GM21737 (cell line): ENCODE data around the gene TREH.
"Not testable (repeated sequence)": the region's sequence is repeated elsewhere in the genome, so short reads cannot be mapped to it uniquely, and the experiment has no call there.

ENCODE experiments used
- ATAC-seq: cut with Tn5 transposase; IDR thresholded peaks from one replicate; pipeline ENCODE4 v1.9.1; 2021; ENCODE audit warnings: mild to moderate bottlenecking, moderate library complexity; ENCODE audit not compliant: unreplicated experiment

TREH gene, protein sequence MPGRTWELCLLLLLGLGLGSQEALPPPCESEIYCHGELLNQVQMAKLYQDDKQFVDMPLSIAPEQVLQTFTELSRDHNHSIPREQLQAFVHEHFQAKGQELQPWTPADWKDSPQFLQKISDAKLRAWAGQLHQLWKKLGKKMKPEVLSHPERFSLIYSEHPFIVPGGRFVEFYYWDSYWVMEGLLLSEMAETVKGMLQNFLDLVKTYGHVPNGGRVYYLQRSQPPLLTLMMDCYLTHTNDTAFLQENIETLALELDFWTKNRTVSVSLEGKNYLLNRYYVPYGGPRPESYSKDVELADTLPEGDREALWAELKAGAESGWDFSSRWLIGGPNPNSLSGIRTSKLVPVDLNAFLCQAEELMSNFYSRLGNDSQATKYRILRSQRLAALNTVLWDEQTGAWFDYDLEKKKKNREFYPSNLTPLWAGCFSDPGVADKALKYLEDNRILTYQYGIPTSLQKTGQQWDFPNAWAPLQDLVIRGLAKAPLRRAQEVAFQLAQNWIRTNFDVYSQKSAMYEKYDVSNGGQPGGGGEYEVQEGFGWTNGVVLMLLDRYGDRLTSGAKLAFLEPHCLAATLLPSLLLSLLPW

GRCh38 chr11:118679483-118679882, at the start of gene TREH:
Gene TREH (minus strand): TSS chr11:118679650. CDS start chr11:118679627, 23 bp downstream.
- ATAC-seq, result no peak

DNA sequence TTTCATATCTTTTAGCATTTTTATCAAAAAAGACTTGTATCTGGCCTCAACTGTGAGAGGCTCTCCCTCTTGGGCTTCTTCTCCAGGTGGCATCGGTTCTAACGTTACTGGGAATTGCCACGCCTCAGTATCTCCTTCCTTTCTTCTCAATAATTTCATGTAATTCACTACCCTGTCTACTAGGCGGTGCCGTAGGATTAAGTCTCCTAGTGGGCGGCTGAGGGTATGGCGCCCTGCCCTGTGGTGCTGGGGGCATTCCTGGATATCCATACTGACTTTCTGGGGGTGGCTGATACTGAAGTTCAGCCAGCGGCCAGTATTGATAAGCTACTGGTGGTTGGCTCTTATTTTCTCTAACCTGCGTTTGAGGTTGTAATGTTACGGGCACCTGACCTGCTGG, 48.7 kb upstream of the TREH start:
- ATAC-seq, result not testable (repeated sequence)

DNA sequence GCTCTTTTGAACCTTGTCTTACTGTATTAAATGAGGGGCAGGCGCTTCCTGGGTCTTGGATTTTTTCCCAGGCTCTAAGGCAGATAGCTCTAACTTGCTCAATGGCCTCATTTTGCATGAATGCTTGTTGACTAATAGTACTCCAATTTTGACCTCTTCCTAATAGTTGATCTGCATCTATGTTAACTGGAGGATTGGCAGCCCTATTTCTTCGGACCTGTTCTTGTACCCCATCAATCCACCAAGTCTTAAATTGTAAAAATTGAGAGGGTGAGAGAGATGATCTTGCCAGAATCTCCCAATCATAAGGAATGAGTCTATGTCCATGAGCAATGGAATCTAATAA, 48.2 kb upstream of the TREH start:
- ATAC-seq, result not testable (repeated sequence)

- not testable (repeated sequence) for ATAC-seq
Measured at GRCh38 chr11:118727001-118727720, 47.7 kb upstream of the TREH start.

DNA sequence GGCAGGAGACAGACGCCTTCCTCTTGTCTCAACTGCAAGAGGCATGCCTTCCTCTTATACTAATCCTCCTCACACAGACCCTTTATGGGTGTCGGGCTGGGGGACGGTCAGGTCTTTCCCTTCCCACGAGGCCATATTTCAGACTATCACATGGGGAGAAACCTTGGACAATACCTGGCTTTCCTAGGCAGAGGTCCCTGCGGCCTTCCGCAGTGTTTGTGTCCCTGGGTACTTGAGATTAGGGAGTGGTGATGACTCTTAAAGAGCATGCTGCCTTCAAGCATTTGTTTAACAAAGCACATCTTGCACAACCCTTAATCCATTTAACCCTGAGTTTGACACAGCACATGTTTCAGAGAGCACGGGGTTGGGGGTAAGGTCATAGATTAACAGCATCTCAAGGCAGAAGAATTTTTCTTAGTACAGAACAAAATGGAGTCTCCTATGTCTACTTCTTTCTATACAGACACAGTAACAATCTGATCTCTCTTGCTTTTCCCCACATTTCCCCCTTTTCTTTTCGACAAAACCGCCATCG, 42.1 kb upstream of the TREH start:
- ATAC-seq, result not testable (repeated sequence)

GRCh38 chr11:118720740-118721139, 41.3 kb upstream of the TREH start:
- not testable (repeated sequence) for ATAC-seq

DNA sequence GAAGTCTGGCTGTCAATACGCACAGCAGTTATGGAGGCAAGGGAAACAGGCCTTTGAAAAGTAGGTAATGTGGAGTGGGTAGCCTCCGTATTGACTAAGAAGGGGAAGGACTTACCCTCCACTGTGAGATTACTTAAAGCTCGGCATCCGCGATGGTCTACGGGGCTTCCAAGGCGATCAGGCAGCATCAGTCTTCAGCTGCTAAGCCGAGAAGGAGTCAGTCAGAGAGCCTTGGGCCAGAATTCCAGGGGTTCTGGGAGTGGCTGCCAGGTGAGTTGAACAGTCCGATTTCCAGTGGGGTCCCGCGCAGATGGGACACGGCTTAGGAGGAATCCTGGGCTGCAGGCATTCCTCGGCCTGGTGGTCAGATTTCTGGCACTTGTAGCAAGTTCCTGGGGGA, 40.6 kb upstream of the TREH start:
- ATAC-seq, result not testable (repeated sequence)

DNA sequence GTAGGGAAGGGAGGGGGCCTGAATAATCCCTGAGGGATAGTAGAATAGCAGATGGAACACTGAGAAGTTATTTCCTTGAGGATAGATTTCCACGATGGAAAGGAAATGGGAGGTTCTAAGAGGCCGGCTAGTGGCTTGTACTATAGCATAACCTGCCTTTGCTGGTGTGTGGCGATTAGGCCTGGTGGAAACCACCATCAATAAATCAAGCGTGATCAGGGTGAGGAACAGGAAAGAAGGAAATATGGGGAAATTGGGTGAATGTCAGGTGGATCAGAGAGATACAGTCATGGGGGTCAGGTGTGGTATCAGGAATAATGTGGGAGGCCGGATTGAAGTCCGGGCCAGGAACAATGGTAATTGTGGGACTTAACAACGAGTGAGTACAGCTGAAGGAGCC, 39.1 kb upstream of the TREH start:
- not testable (repeated sequence) for ATAC-seq

- ATAC-seq, result not testable (repeated sequence)
Measured at GRCh38 chr11:118717733-118718132, 38.3 kb upstream of the TREH start.

- ATAC-seq, result not testable (repeated sequence)
Measured at GRCh38 chr11:118717221-118717620, 37.8 kb upstream of the TREH start.

DNA sequence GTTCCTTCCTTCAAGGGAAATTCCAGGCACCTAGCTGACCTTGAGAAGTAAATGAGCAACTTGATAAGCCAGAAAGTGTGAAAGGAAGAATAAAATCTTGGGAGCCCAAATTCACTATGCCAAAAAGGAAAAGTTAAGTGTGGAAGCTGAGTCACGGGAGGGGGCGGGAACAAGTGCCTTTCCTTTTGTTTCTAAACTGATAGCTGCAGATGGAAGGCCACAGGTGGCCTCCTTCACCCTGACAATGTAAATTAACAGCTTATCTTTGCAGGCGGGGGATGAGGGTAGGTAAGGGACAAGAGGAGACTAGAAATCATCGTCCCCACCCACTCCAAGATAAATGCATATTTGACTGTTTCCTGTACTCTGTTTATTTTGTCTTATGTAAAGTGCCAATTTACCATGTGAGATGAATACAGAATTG, 36.4 kb upstream of the TREH start:
- no peak for ATAC-seq

DNA sequence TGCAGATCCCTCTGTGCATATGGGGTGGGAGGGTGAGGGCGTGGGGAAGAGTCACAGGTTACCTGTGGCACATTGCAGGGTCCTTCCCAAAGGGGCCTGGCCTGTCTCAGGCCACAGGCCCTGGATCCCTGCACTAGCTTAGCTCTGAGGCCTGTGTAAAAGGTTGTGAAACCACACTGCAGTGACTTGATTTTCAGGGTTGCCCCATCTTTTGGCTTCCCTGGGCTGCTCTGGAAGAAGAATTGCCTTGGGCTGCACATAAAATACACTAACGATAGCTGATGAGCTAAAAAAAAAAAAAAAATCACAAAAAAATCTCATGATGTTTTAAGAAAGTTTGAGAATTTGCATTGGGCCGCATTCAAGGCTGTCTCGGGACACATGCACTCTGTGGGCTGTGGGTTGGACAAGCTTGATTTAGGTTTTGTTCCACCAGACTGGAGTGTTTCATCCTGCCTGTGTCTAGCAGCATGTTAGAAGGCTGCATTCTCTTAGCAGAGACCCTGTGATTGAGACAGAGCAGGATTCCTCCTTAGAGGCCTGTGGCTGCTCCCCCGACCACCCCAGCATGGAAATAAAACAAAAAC, 35.9 kb upstream of the TREH start:
- ATAC-seq, result no peak

- no peak for ATAC-seq
Measured at GRCh38 chr11:118714816-118715215, 35.4 kb upstream of the TREH start.

- not testable (repeated sequence) for ATAC-seq
Measured at GRCh38 chr11:118714416-118714815, 35.0 kb upstream of the TREH start.

- no peak for ATAC-seq
Measured at GRCh38 chr11:118708296-118708695, 28.8 kb upstream of the TREH start.

DNA sequence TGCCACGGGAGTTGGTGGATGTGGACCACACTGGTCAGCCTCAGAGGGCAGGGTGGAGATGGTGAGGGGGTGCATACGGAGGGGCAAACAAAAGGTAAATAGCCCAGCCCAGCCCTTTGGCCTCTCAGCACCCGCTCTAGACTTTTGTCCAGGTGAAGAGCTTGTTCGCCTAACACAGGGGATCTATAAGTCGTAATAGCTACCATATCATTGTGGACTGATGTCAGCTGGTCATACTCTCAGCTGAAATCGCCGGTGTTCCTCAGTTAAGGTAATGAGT, 27.0 kb upstream of the TREH start:
- no peak for ATAC-seq

GRCh38 chr11:118705791-118706545, 26.5 kb upstream of the TREH start:
- ATAC-seq, result no peak

GRCh38 chr11:118705111-118705741, 25.8 kb upstream of the TREH start:
- no peak for ATAC-seq

DNA sequence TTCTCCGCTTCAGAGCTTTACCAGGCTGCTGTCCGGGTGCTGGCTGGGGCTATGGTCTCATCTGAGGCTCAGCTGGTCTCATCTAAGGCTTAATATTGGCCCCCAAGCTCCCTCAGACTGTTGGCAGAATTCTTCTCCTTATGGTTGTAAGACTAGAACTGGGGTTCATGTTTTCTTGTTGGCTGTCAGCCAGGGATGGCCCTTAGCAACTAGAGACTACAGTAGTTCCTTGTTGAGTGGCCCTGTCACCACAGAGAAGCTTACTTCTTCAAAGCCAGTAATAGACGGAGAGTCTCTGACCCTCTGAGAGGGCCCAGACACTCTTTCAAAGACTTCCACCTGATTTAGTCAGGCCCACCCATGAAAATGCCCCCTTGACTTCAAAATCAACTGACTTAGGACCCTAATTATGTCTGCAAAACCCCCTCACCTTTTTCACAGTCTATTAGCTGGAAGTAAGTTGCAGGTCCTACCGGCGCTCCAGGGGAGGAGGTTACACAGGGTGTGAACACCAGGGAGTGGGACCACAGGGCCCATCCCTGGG, 24.2 kb upstream of the TREH start:
- ATAC-seq, result no peak
